NCI-H69 (cell line): ENCODE data around the gene ITGB1.
"Not testable (repeated sequence)": the region's sequence is repeated elsewhere in the genome, so short reads cannot be mapped to it uniquely, and the experiment has no call there.

ENCODE experiments used
- DNase-seq: peaks from one replicate; lab custom pipeline; 2025; lab: John Stamatoyannopoulos, UW

ITGB1 gene

DNA sequence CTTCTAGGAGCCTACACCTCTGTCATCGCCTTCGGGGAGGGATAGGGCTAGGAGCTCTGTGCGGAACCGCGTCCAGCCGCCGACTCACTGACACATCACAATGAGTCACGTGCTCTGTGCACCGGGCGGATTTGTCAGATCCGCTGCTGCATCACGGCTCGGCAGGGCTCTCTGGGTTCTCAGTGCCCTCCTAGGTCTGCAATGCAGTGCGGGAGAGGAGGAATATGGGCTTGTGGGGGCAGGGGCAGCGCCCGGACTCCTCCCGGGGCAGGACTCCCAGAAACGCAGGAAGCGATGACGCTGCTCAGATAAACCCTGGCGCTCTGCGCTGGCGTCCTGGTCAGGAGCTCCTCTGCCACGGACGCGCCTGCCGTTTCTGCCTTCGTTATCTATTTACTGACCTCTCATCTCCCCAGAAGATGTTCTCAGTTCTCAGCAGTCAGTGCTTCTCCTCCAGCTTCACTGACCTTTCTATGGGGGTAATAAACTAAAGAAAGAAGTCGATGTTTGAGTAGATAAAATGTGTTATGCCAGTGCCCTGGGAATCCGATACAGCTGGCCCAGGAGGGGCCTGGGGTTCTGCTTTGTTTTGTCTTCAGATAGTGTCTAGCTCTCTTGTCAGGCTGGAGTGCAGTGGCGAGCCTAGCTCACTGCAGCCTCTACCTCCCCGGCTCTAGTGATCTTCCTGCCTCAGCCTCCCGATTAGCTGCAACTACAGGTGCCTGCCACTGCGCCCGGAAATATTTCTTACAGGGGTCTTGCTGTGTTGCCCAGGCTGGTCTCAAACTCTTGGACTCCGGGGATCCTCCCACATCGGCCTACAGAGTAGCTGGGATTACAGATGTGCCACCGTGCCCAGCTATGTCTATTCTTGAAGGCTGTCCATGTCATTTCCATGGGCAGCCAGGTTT is 22.8 kb upstream of the ITGB1 start:
- peak; percentile 93 for DNase-seq

GRCh38 chr10:32980242-32980557 is 22.2 kb upstream of the ITGB1 start:
- DNase-seq = no peak

- peak; percentile 12 for DNase-seq
These were observed 21.7 kb upstream of the ITGB1 start for GRCh38 chr10:32979719-32980118.

GRCh38 chr10:32979041-32979440 is 21.0 kb upstream of the ITGB1 start:
- no peak for DNase-seq

DNA sequence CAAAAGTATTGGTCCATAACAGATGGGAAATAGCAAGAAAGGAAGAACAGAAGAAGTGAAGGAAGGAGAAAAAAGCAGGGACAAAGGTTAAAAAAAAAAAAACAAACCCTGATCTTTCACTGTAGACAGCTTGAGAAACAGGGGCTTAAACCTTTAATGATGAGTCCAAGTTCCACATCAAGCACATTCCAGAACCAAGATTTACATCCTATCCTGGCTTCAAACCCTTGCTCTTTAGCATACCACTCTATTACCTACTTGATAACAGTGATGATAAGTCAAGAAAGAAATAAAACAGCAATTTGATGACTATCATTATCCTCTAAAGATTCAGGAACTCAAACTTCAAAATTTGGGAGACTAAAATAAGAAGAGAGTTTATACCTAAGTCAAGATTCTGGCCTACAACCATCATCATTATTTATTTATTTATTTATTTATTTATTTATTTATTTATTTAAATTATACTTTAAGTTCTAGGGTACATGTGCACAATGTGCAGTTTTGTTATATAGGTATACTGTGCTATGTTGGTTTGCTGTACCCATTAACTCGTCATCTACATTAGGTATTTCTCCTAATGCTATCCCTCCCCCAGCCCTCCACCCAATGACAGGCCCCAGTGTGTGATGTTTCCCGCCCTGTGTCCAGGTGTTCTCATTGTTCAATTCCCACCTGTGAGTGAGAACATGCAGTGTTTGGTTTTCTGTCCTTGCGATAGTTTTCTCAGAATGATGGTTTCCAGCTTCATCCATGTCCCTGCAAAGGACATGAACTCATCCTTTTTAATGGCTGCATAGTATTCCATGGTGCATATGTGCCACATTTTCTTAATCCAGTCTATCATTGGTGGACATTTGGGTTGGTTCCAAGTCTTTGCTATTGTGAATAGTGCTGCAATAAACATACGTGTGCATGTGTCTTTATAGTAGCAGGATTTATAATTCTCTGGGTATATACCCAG is 20.1 kb upstream of the ITGB1 start:
- not testable (repeated sequence) for DNase-seq

GRCh38 chr10:32976338-32976737 is 18.3 kb upstream of the ITGB1 start:
- DNase-seq = no peak

DNA sequence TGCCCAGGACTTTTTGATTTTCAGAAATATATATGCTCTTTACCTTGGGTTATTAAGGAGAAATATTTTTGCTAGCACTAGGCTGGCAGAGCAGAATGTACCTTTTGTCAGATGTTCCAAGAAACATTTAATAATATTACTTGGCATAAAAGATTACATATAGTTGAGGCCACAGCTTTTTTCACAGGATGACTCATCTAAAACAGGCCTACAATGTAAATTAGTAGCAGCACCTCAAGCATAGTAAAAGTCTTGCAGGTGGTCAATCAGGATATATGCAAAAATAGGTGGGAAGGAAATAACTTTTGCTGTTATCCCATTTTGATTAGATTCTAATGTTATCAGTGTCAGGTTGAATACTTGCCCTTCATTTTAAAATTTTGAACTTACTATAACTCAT is 14.9 kb upstream of the ITGB1 start:
- DNase-seq = peak; percentile 9

DNA sequence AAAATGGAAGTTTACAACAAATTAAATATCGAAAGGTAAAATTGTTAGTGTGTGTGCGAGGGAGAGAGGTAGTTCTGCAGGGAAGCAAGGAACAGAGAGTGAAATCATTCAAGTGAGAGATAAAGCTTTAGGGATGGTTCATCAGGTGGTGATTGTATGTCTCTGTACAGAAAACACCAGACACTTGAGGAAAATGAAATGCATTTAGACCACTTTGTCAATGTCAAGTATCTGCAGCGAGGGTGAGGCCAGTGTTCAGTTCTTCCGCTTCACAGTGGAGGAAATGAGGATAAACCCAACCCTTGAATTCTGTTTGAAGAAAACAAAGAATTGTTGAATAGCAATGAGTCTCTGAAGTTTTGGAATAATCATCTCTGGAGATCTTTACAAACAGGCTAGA is 14.4 kb upstream of the ITGB1 start:
- peak; percentile 70 for DNase-seq

GRCh38 chr10:32971536-32972091 is 13.6 kb upstream of the ITGB1 start:
- DNase-seq = peak; percentile 86

DNA sequence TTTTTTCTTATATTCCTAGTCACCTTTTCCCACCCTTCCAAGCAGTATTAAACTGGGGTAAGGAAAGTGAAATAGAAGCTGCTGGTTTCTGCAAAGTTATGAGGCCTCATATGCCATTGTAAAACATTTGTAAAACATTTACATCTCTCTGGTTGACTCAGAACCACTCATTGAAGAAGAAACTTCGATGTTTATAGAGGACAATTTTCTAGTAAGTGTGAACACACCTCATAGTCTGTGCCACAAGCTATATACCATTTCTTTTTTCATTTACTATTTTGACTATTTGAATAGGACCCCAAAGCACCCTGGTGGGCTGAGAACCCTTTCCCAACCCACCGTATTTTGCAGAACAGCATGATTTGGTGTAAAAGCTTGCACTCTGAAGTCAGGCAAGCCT is 12.9 kb upstream of the ITGB1 start:
- no peak for DNase-seq

DNA sequence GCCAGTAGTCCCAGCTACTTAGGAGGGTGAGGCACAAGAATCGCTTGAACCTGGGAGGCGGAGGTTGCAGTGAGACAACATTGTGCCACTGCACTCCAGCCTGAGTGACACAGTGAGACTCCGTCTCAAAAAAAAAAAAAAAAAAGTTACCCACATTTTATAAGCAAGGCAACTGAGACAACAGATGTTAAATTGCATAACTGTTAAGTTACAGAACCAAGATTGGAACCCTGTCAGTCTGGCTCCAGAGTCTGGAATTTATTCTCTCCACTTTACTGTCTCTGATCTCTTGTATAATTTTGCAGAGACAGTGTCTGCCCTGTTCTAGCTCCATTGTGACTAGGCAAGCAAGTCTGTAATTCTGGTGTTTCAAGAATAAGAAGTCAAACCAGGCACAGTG is 6.2 kb upstream of the ITGB1 start:
- no peak for DNase-seq

GRCh38 chr10:32963096-32963495 is 5.1 kb upstream of the ITGB1 start:
- DNase-seq = no peak

- DNase-seq = no peak
These were observed 4.5 kb upstream of the ITGB1 start for GRCh38 chr10:32962521-32962920.

- DNase-seq = no peak
These were observed 3.9 kb upstream of the ITGB1 start for GRCh38 chr10:32961895-32962369.

GRCh38 chr10:32961343-32961894 is 3.4 kb upstream of the ITGB1 start:
- DNase-seq = no peak

- DNase-seq = no peak
These were observed 2.0 kb upstream of the ITGB1 start for GRCh38 chr10:32960022-32960421.

- DNase-seq = peak; percentile 38
These were observed 1.2 kb upstream of the ITGB1 start for GRCh38 chr10:32959006-32959920.

DNA sequence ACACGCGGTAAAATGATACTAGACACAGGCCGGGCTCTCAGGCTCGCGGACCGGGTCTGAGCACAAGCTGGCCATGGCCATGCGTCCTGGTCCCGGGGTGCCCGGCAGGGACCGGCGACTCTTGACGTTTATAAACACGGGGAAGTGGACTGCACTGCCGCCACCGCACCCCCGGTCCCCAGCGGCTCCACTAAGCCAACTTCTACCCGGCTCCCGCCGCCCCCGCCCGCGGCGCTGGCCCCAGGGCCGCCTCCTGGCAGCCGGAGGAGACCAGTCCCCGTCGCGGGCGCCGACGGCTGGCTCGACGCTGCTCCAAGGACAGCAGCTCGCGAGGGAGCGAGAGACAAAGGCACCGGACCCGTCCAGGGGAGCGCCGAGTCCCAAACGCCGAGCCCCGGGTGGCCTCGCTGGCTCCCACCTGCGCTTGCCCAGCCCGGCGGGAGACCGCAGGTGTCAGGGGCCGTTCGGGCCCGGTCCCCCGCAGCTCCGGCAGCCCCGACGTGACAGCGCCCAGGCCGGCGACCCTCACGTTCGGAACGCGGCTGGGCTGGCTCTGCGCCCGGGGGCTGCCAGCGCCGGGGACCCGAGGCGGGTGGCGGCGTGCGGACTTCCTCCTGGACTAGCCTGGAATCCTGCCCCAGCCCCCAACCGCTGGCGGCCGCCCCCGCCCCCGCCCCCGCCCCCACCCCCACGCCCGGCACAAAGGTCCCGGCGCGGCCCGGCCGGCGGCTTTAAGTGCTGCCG is 517 bp downstream of the ITGB1 start:
- peak; percentile 66 for DNase-seq

DNA sequence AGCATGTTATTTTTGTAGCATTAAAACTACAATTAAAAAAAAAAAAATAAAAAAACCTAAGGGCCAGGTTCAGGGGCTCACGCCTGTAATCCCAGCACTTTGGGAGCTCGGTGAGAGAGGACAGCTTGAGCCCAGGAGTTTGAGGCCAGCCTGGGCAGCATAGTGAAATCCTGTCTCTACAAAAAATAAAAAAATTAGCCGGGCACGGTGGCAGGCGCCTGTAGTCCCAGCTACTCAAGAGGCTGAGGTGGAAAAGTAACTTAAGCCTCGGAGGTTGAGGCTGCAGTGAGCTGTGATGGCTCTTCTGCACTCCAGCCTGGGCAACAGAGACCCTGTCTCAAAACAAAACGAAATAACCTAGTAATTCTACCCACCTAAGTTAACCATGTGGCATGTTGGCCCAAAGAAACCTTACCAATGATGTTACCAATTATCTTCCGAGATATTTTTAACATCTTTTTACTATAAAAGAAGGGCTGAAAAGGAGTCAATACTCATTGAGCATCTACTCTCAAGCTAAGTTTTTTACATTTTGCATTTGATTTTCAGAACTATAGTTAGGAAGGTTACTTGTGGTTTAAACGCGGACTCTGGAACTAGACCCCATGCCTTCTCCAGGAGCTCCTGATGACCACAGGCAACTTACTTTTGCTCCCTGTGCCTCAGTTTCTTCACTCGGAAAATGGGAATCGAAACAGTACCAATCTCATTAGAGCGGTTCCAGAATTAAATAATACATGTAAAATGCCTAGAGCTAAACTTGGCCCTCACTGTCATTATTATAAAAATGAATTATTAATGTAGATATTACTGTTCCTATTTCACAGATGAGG is 1.4 kb downstream of the ITGB1 start:
- DNase-seq = peak; percentile 23
